Endometrial microvascular endothelial cells (primary cell): ENCODE measurements around the gene SEC61A1. TPM values are rescaled to one million over a fixed set of nuclear protein-coding genes. Genes with fewer than 3 reads are reported as not detected.

Experiments
- in situ Hi-C: cut with HindIII; loops from 2 replicates; pipeline ENCODE4 v1.10.0; 2017; ENCODE audit warnings: low sequenced_read_pairs, low pct_unique_long_range_greater_than_20kb; ENCODE audit errors: inconsistent ontology term
- total RNA-seq: library from RNA; depleted of rRNA; stranded (reverse); fragments of >200 nt; gene quantifications from one replicate; pipeline ENCODE4 v1.2.3, GENCODE V29; 2015; ENCODE audit errors: inconsistent ontology term

Gene SEC61A1
- total RNA-seq, 1 donor from 2014 or later, result 311 TPM

GRCh38 chr3:128075522-128076482, 23.6 kb downstream of the SEC61A1 start:
- in situ Hi-C loops, result no loop called here

- in situ Hi-C loops, result no loop called here
Observed at GRCh38 chr3:128076483-128077201, 24.4 kb downstream of the SEC61A1 start.

- in situ Hi-C loops, result no loop called here
Observed at GRCh38 chr3:128077202-128077624, 25.0 kb downstream of the SEC61A1 start.

GRCh38 chr3:128077665-128078064, 25.4 kb downstream of the SEC61A1 start:
- in situ Hi-C loops, result no loop called here

GRCh38 chr3:128078322-128078721, 26.1 kb downstream of the SEC61A1 start:
- in situ Hi-C loops, result no loop called here

GRCh38 chr3:128078875-128079274, 26.6 kb downstream of the SEC61A1 start:
- in situ Hi-C loops, result no loop called here

- in situ Hi-C loops, result no loop called here
Observed at GRCh38 chr3:128079823-128080222, 27.6 kb downstream of the SEC61A1 start.

GRCh38 chr3:128080323-128081080, 28.3 kb downstream of the SEC61A1 start:
- in situ Hi-C loops, result no loop called here

- in situ Hi-C loops, result no loop called here
Observed at GRCh38 chr3:128081226-128081625, 29.0 kb downstream of the SEC61A1 start.

- in situ Hi-C loops, result no loop called here
Observed at GRCh38 chr3:128081846-128082245, 29.6 kb downstream of the SEC61A1 start.

- in situ Hi-C loops, result no loop called here
Observed at GRCh38 chr3:128082546-128082945, 30.3 kb downstream of the SEC61A1 start.

GRCh38 chr3:128083396-128083795, 31.2 kb downstream of the SEC61A1 start:
- in situ Hi-C loops, result no loop called here

GRCh38 chr3:128083980-128084674, 31.9 kb downstream of the SEC61A1 start:
- in situ Hi-C loops, result no loop called here

GRCh38 chr3:128084675-128085021, 32.4 kb downstream of the SEC61A1 start:
- in situ Hi-C loops, result no loop called here

GRCh38 chr3:128089135-128089534, 36.9 kb downstream of the SEC61A1 start:
- in situ Hi-C loops, result no loop called here

- in situ Hi-C loops, result no loop called here
Observed at GRCh38 chr3:128091586-128091985, 39.3 kb downstream of the SEC61A1 start.

GRCh38 chr3:128094295-128095151, 42.3 kb downstream of the SEC61A1 start:
- in situ Hi-C loops, result no loop called here

GRCh38 chr3:128095222-128095703, 43.0 kb downstream of the SEC61A1 start:
- in situ Hi-C loops, result no loop called here
